ENCODE data around the gene TMEM184A.

GRCh38 chr7:1599640-1600395 lies 43.8 kb upstream of the TMEM184A start:
- no peak for TF ChIP-seq EP300 (IDR thresholded peaks at IDR 0.05)
- no peak for TF ChIP-seq POLR2A (IDR thresholded peaks at IDR 0.05)
- no peak for TF ChIP-seq CTCF (IDR thresholded peaks at IDR 0.05)
